ENCODE measurements around the gene DMD.

DNA sequence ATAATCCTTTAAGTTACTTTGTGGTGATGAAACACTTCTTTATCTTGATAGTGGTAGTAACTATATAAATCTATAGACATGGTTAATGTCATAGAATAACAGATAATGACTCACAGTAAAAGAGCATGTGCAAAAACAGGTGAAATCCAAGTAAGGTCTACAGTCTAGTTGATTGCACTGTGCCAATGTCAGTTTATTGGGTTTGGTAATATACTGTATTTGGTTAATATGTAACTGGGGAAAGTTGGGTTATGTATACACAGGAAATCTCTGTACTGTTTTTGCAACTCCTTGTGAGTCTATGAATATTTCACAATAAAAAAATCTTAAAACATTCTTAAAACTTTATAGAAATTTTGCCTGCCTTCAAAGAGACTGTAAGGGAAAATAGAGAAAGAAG lies 1071.9 kb downstream of the DMD start:
- TF ChIP-seq, protein P1, sequence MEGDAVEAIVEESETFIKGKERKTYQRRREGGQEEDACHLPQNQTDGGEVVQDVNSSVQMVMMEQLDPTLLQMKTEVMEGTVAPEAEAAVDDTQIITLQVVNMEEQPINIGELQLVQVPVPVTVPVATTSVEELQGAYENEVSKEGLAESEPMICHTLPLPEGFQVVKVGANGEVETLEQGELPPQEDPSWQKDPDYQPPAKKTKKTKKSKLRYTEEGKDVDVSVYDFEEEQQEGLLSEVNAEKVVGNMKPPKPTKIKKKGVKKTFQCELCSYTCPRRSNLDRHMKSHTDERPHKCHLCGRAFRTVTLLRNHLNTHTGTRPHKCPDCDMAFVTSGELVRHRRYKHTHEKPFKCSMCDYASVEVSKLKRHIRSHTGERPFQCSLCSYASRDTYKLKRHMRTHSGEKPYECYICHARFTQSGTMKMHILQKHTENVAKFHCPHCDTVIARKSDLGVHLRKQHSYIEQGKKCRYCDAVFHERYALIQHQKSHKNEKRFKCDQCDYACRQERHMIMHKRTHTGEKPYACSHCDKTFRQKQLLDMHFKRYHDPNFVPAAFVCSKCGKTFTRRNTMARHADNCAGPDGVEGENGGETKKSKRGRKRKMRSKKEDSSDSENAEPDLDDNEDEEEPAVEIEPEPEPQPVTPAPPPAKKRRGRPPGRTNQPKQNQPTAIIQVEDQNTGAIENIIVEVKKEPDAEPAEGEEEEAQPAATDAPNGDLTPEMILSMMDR (IDR thresholded peaks at IDR 0.05), result no peak
- no peak for TF ChIP-seq POLR2A (IDR thresholded peaks at IDR 0.05)
- TF ChIP-seq POLR2AphosphoS5 (IDR thresholded peaks at IDR 0.05), result no peak
